ENCODE results near the gene TNIK. TPM values are rescaled to one million over a fixed set of nuclear protein-coding genes. Genes with fewer than 3 reads are reported as not detected.

TNIK gene
- total and polyA plus RNA-seq, 2 donors from 2014 or later: 3.6 to 48.9 TPM

- H3K27me3 ChIP-seq (ENCODE audit: control insufficient read depth, insufficient read depth, low read length): no peaks in the 10 kb centered on the region
- no peak for DNase-seq
- peaks cover 0 to 2% (median 0%) of the 10 kb centered on the region in 3 donors for H3K9me3 ChIP-seq (ENCODE audit: control insufficient read depth in 2 of 3, insufficient read depth in 1 of 3, low read length in 3 of 3)
- H3K4me3 ChIP-seq (ENCODE audit: low read length in 3 of 3): no peak overlapping the region
- no peak overlapping the region for H3K27ac ChIP-seq (ENCODE audit: low read depth in 2 of 2, low read length in 2 of 2)
- TF ChIP-seq CTCF (IDR thresholded peaks at IDR 0.05; ENCODE audit: borderline replicate concordance, extremely low read depth, insufficient read depth): no peak
- no peak for FAIRE-seq
- no peak overlapping the region for H3K9ac ChIP-seq (ENCODE audit: low read length in 3 of 3)
- no peaks in the 10 kb centered on the region for H3K36me3 ChIP-seq (ENCODE audit: control insufficient read depth in 2 of 3, insufficient read depth in 3 of 3, low read length in 3 of 3)
- no peaks in the 10 kb centered on the region for H3K4me1 ChIP-seq (ENCODE audit: control insufficient read depth in 2 of 3, insufficient read depth in 2 of 3, low read depth in 1 of 3, low read length in 3 of 3)
- intact Hi-C loops (cut with DNase I): no loop called here
Measured at GRCh38 chr3:171221104-171221503, 239.1 kb downstream of the TNIK start.

GRCh38 chr3:171219258-171219657, 240.9 kb downstream of the TNIK start:
- H3K27me3 ChIP-seq (ENCODE audit: control insufficient read depth, insufficient read depth, low read length): no peaks in the 10 kb centered on the region
- H3K36me3 ChIP-seq (ENCODE audit: control insufficient read depth in 2 of 3, insufficient read depth in 3 of 3, low read length in 3 of 3): no peaks in the 10 kb centered on the region
- H3K9ac ChIP-seq (ENCODE audit: low read length in 3 of 3): no peak overlapping the region
- FAIRE-seq (no peak), DNase-seq (no peak)
- no peak overlapping the region for H3K27ac ChIP-seq (ENCODE audit: low read depth in 2 of 2, low read length in 2 of 2)
- intact Hi-C loops (cut with DNase I): no loop called here
- TF ChIP-seq CTCF (IDR thresholded peaks at IDR 0.05; ENCODE audit: borderline replicate concordance, extremely low read depth, insufficient read depth): no peak
- H3K4me1 ChIP-seq (ENCODE audit: control insufficient read depth in 2 of 3, insufficient read depth in 2 of 3, low read depth in 1 of 3, low read length in 3 of 3): no peaks in the 10 kb centered on the region
- H3K9me3 ChIP-seq (ENCODE audit: control insufficient read depth in 2 of 3, insufficient read depth in 1 of 3, low read length in 3 of 3): no peaks in the 10 kb centered on the region
- H3K4me3 ChIP-seq (ENCODE audit: low read length in 3 of 3): no peak overlapping the region

- Histone ChIP-seq H3K4me3 (ENCODE audit: low read length in 3 of 3) (no peak overlapping the region), H3K36me3 (ENCODE audit: control insufficient read depth in 2 of 3, insufficient read depth in 3 of 3, low read length in 3 of 3) (no peaks in the 10 kb centered on the region), H3K27me3 (ENCODE audit: control insufficient read depth, insufficient read depth, low read length) (no peaks in the 10 kb centered on the region), H3K9me3 (ENCODE audit: control insufficient read depth in 2 of 3, insufficient read depth in 1 of 3, low read length in 3 of 3) (no peaks in the 10 kb centered on the region), H3K9ac (ENCODE audit: low read length in 3 of 3) (no peak overlapping the region), H3K4me1 (ENCODE audit: control insufficient read depth in 2 of 3, insufficient read depth in 2 of 3, low read depth in 1 of 3, low read length in 3 of 3) (no peaks in the 10 kb centered on the region), H3K27ac (ENCODE audit: low read depth in 2 of 2, low read length in 2 of 2) (no peak overlapping the region)
- no peak for FAIRE-seq
- intact Hi-C loops (cut with DNase I): no loop called here
- no peak for TF ChIP-seq CTCF (IDR thresholded peaks at IDR 0.05; ENCODE audit: borderline replicate concordance, extremely low read depth, insufficient read depth)
- no peak for DNase-seq
Measured at GRCh38 chr3:171218069-171218468, 242.1 kb downstream of the TNIK start.

- H3K4me3 ChIP-seq (ENCODE audit: low read length in 3 of 3): no peak overlapping the region
- H3K27me3 ChIP-seq (ENCODE audit: control insufficient read depth, insufficient read depth, low read length): no peaks in the 10 kb centered on the region
- H3K4me1 ChIP-seq (ENCODE audit: control insufficient read depth in 2 of 3, insufficient read depth in 2 of 3, low read depth in 1 of 3, low read length in 3 of 3): no peaks in the 10 kb centered on the region
- TF ChIP-seq CTCF (IDR thresholded peaks at IDR 0.05; ENCODE audit: borderline replicate concordance, extremely low read depth, insufficient read depth): no peak
- intact Hi-C loops (cut with DNase I): no loop called here
- no peaks in the 10 kb centered on the region for H3K9me3 ChIP-seq (ENCODE audit: control insufficient read depth in 2 of 3, insufficient read depth in 1 of 3, low read length in 3 of 3)
- FAIRE-seq (no peak), DNase-seq (no peak)
- no peak overlapping the region for H3K27ac ChIP-seq (ENCODE audit: low read depth in 2 of 2, low read length in 2 of 2)
- H3K9ac ChIP-seq (ENCODE audit: low read length in 3 of 3): no peak overlapping the region
- no peaks in the 10 kb centered on the region for H3K36me3 ChIP-seq (ENCODE audit: control insufficient read depth in 2 of 3, insufficient read depth in 3 of 3, low read length in 3 of 3)
Measured at GRCh38 chr3:171213907-171214306, 246.3 kb downstream of the TNIK start.

Data from kidney (tissue), 14 donors.